HepG2 (cell line): ENCODE data around the gene COX4I1. TPM values are rescaled to one million over a fixed set of nuclear protein-coding genes. Genes with fewer than 3 reads are reported as not detected.

Experiments
- ATAC-seq: fragments of 200-7000 bp; cut with Tn5 transposase; 3 replicates; pipeline ENCODE4 v1.9.1; 2020; ENCODE audit warnings: mild to moderate bottlenecking, moderate library complexity
- BruUV-seq: library from RNA; stranded (reverse); fragments of 400-500 nt; replicated peaks from 2 replicates; lab custom pipeline; 2021; lab: Mats Ljungman, UMichigan
- CTCF ChIA-PET: fragments of 300-600 bp; formaldehyde crosslinking; extraction: SDS; loops from one replicate; lab custom pipeline; 2021; ENCODE audit warnings: low total read pairs, inconsistent platforms, low intra/inter-chr PET ratio; lab: Yijun Ruan, JAX
- POLR2A ChIA-PET: fragments of 350-600 bp; sonication (Branson Sonifier 250); formaldehyde crosslinking; loops from one replicate; lab custom pipeline; 2020; ENCODE audit warnings: antibody characterized with exemption, inconsistent platforms; lab: Yijun Ruan, JAX
- DNase-seq: peaks from one replicate; pipeline ENCODE4 v3.0.0-alpha.2; 2015; ENCODE audit warnings: low spot score
- FAIRE-seq: peaks from 3 replicates; lab custom pipeline; 2011; peaks lifted over from hg19 to GRCh38; lab: Jason Lieb, UNC
- H2AFZ ChIP-seq: one replicate; pipeline ENCODE4 v1.6.1; 2011; ENCODE audit warnings: low read length, inconsistent platforms
- H3K27ac ChIP-seq: fragments of 300-600 bp; 3 replicates; pipeline ENCODE4 v1.8.0; 2011; ENCODE audit warnings: mixed run types, mild to moderate bottlenecking, mixed read lengths, low read length, inconsistent platforms; ENCODE audit not compliant: insufficient read depth; ENCODE audit errors: extremely low read length
- H3K27me3 ChIP-seq, 2 experiments: fragments of 200-600 bp in 1 of 2; 2 replicates in 1 of 2; 3 replicates in 1 of 2; pipeline versions ENCODE4 v1.6.0 to v1.8.0; 2011; ENCODE audit warnings: low read length in 2 of 2, mild to moderate bottlenecking in 2 of 2, moderate library complexity in 2 of 2, inconsistent platforms in 1 of 2; ENCODE audit not compliant: insufficient read depth in 2 of 2, control insufficient read depth in 1 of 2
- H3K36me3 ChIP-seq, 2 experiments: fragments of 200-600 bp in 1 of 2; replicated peaks in 1 of 2; 2 replicates in 1 of 2; 3 replicates in 1 of 2; pipeline versions ENCODE4 v1.5.1 to v1.8.0; 2011; ENCODE audit warnings: low read length in 2 of 2, inconsistent platforms in 1 of 2; ENCODE audit not compliant: insufficient read depth in 2 of 2, control insufficient read depth in 1 of 2
- H3K4me1 ChIP-seq: 2 replicates; pipeline ENCODE4 v1.5.1; 2012; ENCODE audit warnings: low read length, inconsistent platforms; ENCODE audit not compliant: insufficient read depth
- H3K4me2 ChIP-seq: 2 replicates; pipeline ENCODE4 v1.6.0; 2011; ENCODE audit warnings: low read depth, low read length, inconsistent platforms
- H3K4me3 ChIP-seq, 3 experiments: fragments of 200-600 bp in 1 of 3; sonication (generic), shearing (Covaris generic) in 1 of 3; replicated peaks in 1 of 3; 2 replicates each; pipeline ENCODE4 v1.5.1; 2011 to 2016; ENCODE audit warnings: low read length in 3 of 3, inconsistent platforms in 2 of 3, low read depth in 2 of 3, mild to moderate bottlenecking in 2 of 3, control low read depth in 1 of 3, mixed read lengths in 1 of 3; ENCODE audit not compliant: insufficient read depth in 1 of 3
- H3K79me2 ChIP-seq: one replicate; pipeline ENCODE4 v1.6.1; 2011; ENCODE audit warnings: low read length, inconsistent platforms; ENCODE audit not compliant: insufficient read depth
- H3K9ac ChIP-seq: 2 replicates; pipeline ENCODE4 v1.6.0; 2011; ENCODE audit warnings: mild to moderate bottlenecking, low read depth, low read length, inconsistent platforms; ENCODE audit not compliant: insufficient read depth
- H3K9me3 ChIP-seq: 2 replicates; pipeline ENCODE4 v1.5.1; 2012; ENCODE audit warnings: mild to moderate bottlenecking, low read length
- H4K20me1 ChIP-seq: 2 replicates; pipeline ENCODE4 v1.6.0; 2011; ENCODE audit warnings: inconsistent platforms, mild to moderate bottlenecking, low read length, moderate library complexity; ENCODE audit not compliant: insufficient read depth
- HNF4A ChIP-seq: sonication (generic); formaldehyde crosslinking; IDR thresholded peaks from 2 replicates; pipeline ENCODE4 v1.4.0; 2020; ENCODE audit warnings: missing genetic modification reagents
- HNF4G ChIP-seq, 2 experiments: sonication (generic) in 1 of 2; formaldehyde crosslinking in 1 of 2; IDR thresholded peaks; 2 replicates each; pipeline versions ENCODE4 v1.4.0 to v1.6.1; 2011 to 2020; ENCODE audit warnings: borderline replicate concordance in 2 of 2, low read depth in 2 of 2, mild to moderate bottlenecking in 2 of 2, low read length in 1 of 2, missing genetic modification reagents in 1 of 2, moderate library complexity in 1 of 2
- IKZF1 ChIP-seq: fragments of 450-650 bp; IDR thresholded peaks from 2 replicates; pipeline ENCODE4 v1.7.1; 2016
- KMT2A ChIP-seq: sonication (generic); formaldehyde crosslinking; IDR thresholded peaks from 2 replicates; pipeline ENCODE4 v1.4.0; 2020; ENCODE audit warnings: missing genetic modification reagents
- RBFOX2 ChIP-seq: fragments of 200-400 bp; formaldehyde crosslinking; IDR thresholded peaks from 2 replicates; pipeline ENCODE4 v1.6.1; 2017; ENCODE audit warnings: low read depth, mild to moderate bottlenecking, low read length
- ZNF224 ChIP-seq: sonication (generic); formaldehyde crosslinking; IDR thresholded peaks from 2 replicates; pipeline ENCODE4 v1.5.0; 2020; ENCODE audit warnings: mild to moderate bottlenecking, missing genetic modification reagents
- ZNF572 ChIP-seq: sonication (generic); formaldehyde crosslinking; IDR thresholded peaks from 2 replicates; pipeline ENCODE4 v1.5.1; 2020; ENCODE audit warnings: mild to moderate bottlenecking, missing genetic modification reagents
- WGBS: methylation state at CpG from one replicate; pipeline ENCODE4 v1.1.6; 2017; ENCODE audit warnings: low lambda C conversion rate; 5-methylcytosine and 5-hydroxymethylcytosine counted together
- in situ Hi-C: cut with HindIII; loops from 2 replicates; pipeline ENCODE4 v1.10.0; 2017; ENCODE audit warnings: low pct_unique_long_range_greater_than_20kb; ENCODE audit not compliant: extremely low pct_ligation_motif_present
- intact Hi-C: fragments of 100-400 bp; cut with micrococcal nuclease; formaldehyde crosslinking; loops from one replicate; pipeline ENCODE4 v1.10.0; 2022; ENCODE audit not compliant: unreplicated experiment
- polyA plus RNA-seq, 8 experiments: library from polyadenylated mRNA; depleted of rRNA in 3 of 8; stranded (reverse) in 7 of 8; unstranded in 1 of 8; fragments of >200 nt; fragmentation: Illumina TruSeq in 4 of 8; extraction: Trizol in 4 of 8; gene quantifications; 2 replicates each; pipeline versions ENCODE4 v1.2.1 to v1.2.3, GENCODE V29; 2011 to 2016; ENCODE audit warnings: low read depth in 4 of 8, missing spikeins in 1 of 8, mixed read lengths in 1 of 8; ENCODE audit not compliant: insufficient read depth in 1 of 8
- total RNA-seq, 5 experiments: library from RNA; depleted of rRNA; stranded (reverse); fragments of >200 nt; fragmentation: Illumina TruSeq; extraction: Trizol; gene quantifications; 2 replicates each; pipeline ENCODE4 v1.2.3, GENCODE V29; 2016; ENCODE audit warnings: low read depth in 1 of 5
- TF ChIP-seq, protein P1 (sequence below), 2 experiments: fragments of 450-650 bp in 1 of 2; sonication (generic) in 1 of 2; formaldehyde crosslinking; IDR thresholded peaks; 2 replicates each; pipeline versions ENCODE4 v1.5.0 to v1.8.0; 2020 to 2022; ENCODE audit warnings: mild to moderate bottlenecking in 1 of 2, missing genetic modification reagents in 1 of 2

COX4I1 gene
- total and polyA plus RNA-seq, 2 of the 13 experiments (the other 11 are each of a cell fraction or from before 2014, with no cell fraction given): 658 to 902 TPM

DNA sequence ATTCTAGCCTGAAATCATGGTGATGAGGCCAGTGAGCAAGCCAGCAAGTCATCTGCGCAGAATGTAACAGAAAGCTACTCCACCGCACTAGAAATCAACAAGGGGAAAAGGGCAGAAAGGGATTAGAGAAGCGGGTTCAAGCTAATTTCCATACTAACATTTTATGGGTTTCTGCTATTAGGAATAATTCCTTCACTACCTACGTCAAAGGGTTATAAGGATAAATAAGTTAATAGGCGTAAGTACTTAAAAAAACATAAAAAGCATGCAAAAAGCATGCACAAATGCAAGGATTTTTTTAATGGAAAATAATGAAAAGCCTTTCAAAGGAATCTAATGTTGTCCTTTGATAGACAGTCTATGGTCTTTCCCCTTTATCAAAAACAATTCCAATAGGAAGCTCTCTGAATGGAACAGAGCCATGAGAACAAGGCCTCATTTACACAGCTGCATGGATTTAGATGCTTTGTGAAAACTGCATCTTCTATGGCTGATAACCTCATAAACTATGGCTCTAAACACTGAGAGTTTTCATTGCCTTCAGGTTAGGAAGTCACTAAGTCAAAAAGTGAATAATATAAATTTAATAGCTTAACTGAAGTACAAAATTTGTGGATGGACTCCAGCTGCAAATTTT is 5.7 kb upstream of the COX4I1 start:
- Histone ChIP-seq H3K9me3 (no peaks in the 10 kb centered on the region), H3K9ac (no peak overlapping the region), H3K4me3 (no peak overlapping the region), H3K27ac (no peak overlapping the region), H3K4me1 (peaks cover 32% of the 10 kb centered on the region), H4K20me1 (peaks cover 20% of the 10 kb centered on the region), H3K27me3 (no peaks in the 10 kb centered on the region; a peak in 1 of 5 replicates), H3K4me2 (no peak overlapping the region), H2AFZ (no peak overlapping the region), H3K79me2 (peaks cover 87% of the 10 kb centered on the region), H3K36me3 (peaks cover 24 to 64% of the 10 kb centered on the region in 2 experiments)
- WGBS: 86% methylated on average over 5 of the region's 5 CpGs
- BruUV-seq: no TSS peak
- POLR2A ChIA-PET: no interaction called here
- no peak for TF ChIP-seq HNF4G (IDR thresholded peaks at IDR 0.05; ENCODE audit: borderline replicate concordance, low read depth, low read length)
- no peak for TF ChIP-seq HNF4G (CRISPR knock-in tag; IDR thresholded peaks at IDR 0.05; ENCODE audit: borderline replicate concordance, low read depth)
- TF ChIP-seq, protein P1, sequence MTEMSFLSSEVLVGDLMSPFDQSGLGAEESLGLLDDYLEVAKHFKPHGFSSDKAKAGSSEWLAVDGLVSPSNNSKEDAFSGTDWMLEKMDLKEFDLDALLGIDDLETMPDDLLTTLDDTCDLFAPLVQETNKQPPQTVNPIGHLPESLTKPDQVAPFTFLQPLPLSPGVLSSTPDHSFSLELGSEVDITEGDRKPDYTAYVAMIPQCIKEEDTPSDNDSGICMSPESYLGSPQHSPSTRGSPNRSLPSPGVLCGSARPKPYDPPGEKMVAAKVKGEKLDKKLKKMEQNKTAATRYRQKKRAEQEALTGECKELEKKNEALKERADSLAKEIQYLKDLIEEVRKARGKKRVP (CRISPR knock-in tag; IDR thresholded peaks at IDR 0.05): no peak
- no peak for TF ChIP-seq ZNF224
- TF ChIP-seq ZNF572: no peak
- TF ChIP-seq HNF4A (CRISPR knock-in tag): no peak
- no peak for TF ChIP-seq KMT2A (CRISPR knock-in tag)
- intact Hi-C loops (no loop called here), in situ Hi-C loops (no loop called here)
- no peak for FAIRE-seq
- CTCF ChIA-PET: no interaction called here
- ATAC-seq: no peak
- DNase-seq: no peak

- H3K4me1 ChIP-seq: peaks cover 32% of the 10 kb centered on the region
- intact Hi-C loops: no loop called here
- no peaks in the 10 kb centered on the region for H3K9me3 ChIP-seq
- no peak for DNase-seq
- peaks cover 88% of the 10 kb centered on the region for H3K79me2 ChIP-seq
- TF ChIP-seq IKZF1 (no peak), RBFOX2 (peak; percentile 40; the same call in 1 of the 2 replicates)
- H3K27me3 ChIP-seq: no peaks in the 10 kb centered on the region; a peak in 1 of 5 replicates
- BruUV-seq: no TSS peak
- no peak overlapping the region for H3K27ac ChIP-seq
- no peak overlapping the region for H2AFZ ChIP-seq
- peaks cover 20% of the 10 kb centered on the region for H4K20me1 ChIP-seq
- H3K9ac ChIP-seq: no peak overlapping the region
- in situ Hi-C loops: no loop called here
- WGBS: 100% methylated on average over 3 of the region's 8 CpGs
- POLR2A ChIA-PET: no interaction called here
- H3K36me3 ChIP-seq: peaks cover 23 to 60% of the 10 kb centered on the region in 2 experiments
- H3K4me3 ChIP-seq: no peak overlapping the region
- CTCF ChIA-PET: no interaction called here
- FAIRE-seq: no peak
- no peak for ATAC-seq
- no peak overlapping the region for H3K4me2 ChIP-seq
Measured at GRCh38 chr16:85794696-85795095, 4.8 kb upstream of the COX4I1 start.
